Measurements from ENCODE around the gene PSMD6.

- TF ChIP-seq CTCF (conservative IDR thresholded peaks at IDR 0.05; ENCODE audit: low read depth, low read length) (no peak), EZH2 (IDR thresholded peaks at IDR 0.05; ENCODE audit: borderline replicate concordance, low read depth, low read length, poor library complexity, severe bottlenecking) (no peak)
Observed at GRCh38 chr3:63967675-63968611, 55.4 kb downstream of the PSMD6 start.
